ENCODE measurements around the gene GJA9.
A peak's percentile ranks its signal among the peaks of the same experiment; 100 is the strongest.

Gene GJA9

GRCh38 chr1:38875811-38876210 lies 5.6 kb downstream of the GJA9 start:
- no peak for TF ChIP-seq CTCF (conservative IDR thresholded peaks at IDR 0.05)
- no peak overlapping the region for H3K27ac ChIP-seq

- H3K27ac ChIP-seq, result peak within 1 kb of the TSS; percentile 79
- TF ChIP-seq CTCF (conservative IDR thresholded peaks at IDR 0.05), result no peak
Measured at GRCh38 chr1:38873027-38873969, 8.1 kb downstream of the GJA9 start, which contains the start of gene MYCBP. Gene MYCBP, minus strand, starts transcription at chr1:38873348. Its CDS starts 43 bp downstream, at chr1:38873305.

- H3K27ac ChIP-seq, result peak overlapping the region; percentile 79; the same call in 1 of the 2 replicates
- no peak for TF ChIP-seq CTCF (conservative IDR thresholded peaks at IDR 0.05)
Measured at GRCh38 chr1:38872401-38873026, 8.9 kb downstream of the GJA9 start.

- H3K27ac ChIP-seq, result no peak overlapping the region
- TF ChIP-seq CTCF (conservative IDR thresholded peaks at IDR 0.05), result no peak
Measured at GRCh38 chr1:38870996-38871395, 10.4 kb downstream of the GJA9 start.

GRCh38 chr1:38867208-38867607 lies 14.2 kb downstream of the GJA9 start:
- H3K27ac ChIP-seq, result no peak overlapping the region
- TF ChIP-seq CTCF (conservative IDR thresholded peaks at IDR 0.05), result no peak

- H3K27ac ChIP-seq, result no peak overlapping the region
- TF ChIP-seq CTCF (conservative IDR thresholded peaks at IDR 0.05), result no peak
Measured at GRCh38 chr1:38865112-38865715, 16.2 kb downstream of the GJA9 start.

- no peak for TF ChIP-seq CTCF (conservative IDR thresholded peaks at IDR 0.05)
- peak overlapping the region; percentile 84 for H3K27ac ChIP-seq
Measured at GRCh38 chr1:38860454-38860795, 21.0 kb downstream of the GJA9 start.
